GOT3 (cell line): Measurements from ENCODE around the gene CCDC175.
A peak's percentile ranks its signal among the peaks of the same experiment; 100 is the strongest.

Source experiments
- DNase-seq: peaks from one replicate; lab custom pipeline; 2025; ENCODE audit warnings: mixed read lengths; lab: John Stamatoyannopoulos, UW

CCDC175 gene

GRCh38 chr14:59482541-59483331, 93.9 kb downstream of the CCDC175 start:
- peak; percentile 4 for DNase-seq

- no peak for DNase-seq
These were observed 94.6 kb downstream of the CCDC175 start for GRCh38 chr14:59481871-59482540.

DNA sequence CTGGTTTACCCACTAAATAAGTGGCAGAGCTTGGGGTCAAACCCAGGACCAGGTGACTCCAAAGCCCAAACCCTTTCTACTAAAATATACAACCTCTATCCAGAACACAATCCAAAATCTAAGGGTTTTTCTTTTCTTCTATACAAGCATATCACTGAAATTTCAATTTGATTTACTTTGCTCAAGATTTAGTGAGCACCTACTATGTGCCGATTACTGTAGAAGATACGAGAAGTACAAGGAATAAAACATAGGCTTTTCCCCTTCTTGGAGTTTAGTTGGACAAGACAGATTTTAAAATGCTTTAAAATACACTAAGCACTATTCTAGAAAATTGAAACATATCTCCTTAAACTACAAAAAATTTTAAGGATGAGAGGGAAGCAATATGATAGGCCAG, 95.2 kb downstream of the CCDC175 start:
- no peak for DNase-seq

GRCh38 chr14:59480166-59480565, 96.4 kb downstream of the CCDC175 start:
- no peak for DNase-seq

DNA sequence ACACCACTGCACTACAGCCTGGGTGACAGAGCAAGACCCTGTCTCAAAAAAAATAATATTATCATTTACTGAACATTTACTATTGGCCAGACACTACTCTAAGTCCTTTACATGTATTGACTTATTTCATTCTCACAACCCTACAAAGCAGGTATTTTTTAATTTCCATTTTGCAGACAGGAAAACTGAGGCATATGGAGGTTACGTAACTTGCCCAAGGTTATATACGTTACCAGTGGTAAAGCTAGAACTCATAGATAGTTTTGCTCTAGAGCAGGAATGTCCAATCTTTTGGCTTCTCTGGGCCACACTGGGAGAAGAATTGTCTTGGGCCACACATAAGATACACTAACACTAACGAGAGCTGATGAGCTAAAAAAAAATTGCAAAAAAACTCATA, 98.1 kb downstream of the CCDC175 start:
- DNase-seq: no peak

DNA sequence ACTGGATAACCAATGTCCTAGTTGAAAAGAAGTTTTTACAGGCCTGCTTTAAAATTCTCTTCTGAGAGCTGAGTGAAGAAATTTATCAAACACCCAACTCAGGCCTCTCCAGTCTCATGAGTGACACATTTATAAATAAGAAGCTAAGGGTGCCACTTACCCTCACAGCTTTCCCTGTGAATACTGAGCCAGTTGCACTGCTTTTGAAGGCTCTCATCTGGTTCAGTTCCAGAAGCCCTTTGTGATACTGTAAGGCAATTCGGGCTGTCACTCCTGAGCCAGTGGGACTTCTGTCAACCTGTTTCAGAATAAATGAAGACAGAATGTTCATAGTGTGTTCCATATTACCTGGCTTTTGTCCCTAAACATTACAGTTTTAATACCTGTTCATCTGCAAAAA, 100.9 kb downstream of the CCDC175 start:
- DNase-seq: no peak

- DNase-seq: no peak
These were observed 102.4 kb downstream of the CCDC175 start for GRCh38 chr14:59474172-59474571.

- no peak for DNase-seq
These were observed 111.1 kb downstream of the CCDC175 start, which contains the start of gene GPR135 for GRCh38 chr14:59465316-59466135. Gene GPR135 (minus strand): TSS chr14:59465380. CDS start chr14:59465226, 154 bp downstream.

- no peak for DNase-seq
These were observed 111.9 kb downstream of the CCDC175 start for GRCh38 chr14:59464486-59465315.

DNA sequence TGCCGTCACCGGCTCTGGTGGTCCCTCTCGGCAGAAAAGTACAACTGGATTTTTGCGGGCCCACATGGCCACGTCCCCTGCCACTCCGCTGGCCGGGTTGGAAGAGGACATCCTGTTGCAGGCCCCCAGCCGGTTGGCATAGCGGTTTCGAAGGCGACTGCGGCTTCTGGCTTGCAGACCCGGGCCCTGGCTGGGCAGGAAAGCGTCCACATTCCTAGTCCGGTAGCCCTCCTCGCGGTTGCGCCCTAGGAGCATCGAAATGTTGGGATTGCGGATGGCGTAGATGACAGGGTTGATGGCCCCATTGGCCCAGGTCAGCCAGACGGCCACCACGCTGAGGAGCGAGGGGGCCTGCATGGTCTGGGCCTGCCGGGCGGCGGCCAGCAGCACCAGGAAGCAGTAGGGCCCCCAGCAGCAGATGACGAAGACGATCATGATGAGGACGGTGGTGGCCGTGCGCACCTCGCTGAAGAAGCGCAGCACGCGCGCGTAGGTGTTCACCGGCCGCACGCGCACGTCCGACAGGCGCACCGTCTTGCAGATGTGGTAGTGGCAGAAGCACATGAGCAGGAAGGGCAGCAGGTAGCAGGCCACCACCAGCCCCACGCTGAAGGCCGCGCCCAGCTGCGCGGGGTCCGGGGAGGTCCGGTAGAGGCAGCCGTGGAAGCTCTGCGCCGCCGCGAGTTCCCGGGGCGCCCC, 112.7 kb downstream of the CCDC175 start:
- DNase-seq: no peak

GRCh38 chr14:59461891-59462290, 114.7 kb downstream of the CCDC175 start:
- no peak for DNase-seq

DNA sequence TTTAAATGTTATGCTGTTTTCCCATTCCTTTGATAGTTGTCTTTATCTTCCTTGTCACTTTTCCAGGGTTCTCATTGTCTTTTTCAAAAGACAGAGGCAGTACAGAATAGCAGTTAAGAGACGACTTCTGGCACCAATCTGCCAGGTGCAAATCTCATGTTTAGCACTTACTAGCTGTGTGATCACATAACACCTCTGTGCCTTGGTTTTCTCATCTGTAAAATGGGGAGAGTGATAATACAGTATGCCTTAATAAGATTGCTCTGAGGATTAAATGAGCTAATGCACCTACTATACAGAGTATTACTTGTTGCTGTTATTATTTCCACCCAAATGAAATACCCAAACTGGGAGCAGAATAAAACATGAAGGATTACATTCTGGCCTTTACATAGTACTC, 116.2 kb downstream of the CCDC175 start:
- no peak for DNase-seq

GRCh38 chr14:59458486-59458885, 118.1 kb downstream of the CCDC175 start:
- no peak for DNase-seq

DNA sequence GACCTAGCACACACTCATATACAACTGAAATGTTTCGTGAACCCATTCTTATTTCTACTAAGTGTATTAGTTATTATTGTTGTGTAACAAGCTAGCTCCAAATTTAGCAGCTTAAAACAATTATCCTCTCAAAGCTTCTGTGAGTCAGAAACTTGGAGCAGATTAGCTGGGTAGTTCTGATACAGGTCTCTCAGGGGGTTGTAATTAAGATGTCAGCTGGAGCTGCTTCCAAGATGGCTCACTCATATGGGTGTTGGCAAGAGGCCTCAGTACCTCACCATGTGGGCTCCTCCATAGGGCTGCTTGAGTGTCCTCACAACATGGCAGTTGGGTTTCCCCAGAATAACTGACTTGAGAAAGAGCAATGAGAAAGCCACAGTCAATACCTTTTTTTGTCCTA, 121.2 kb downstream of the CCDC175 start:
- no peak for DNase-seq
